Panc1 (cell line): ENCODE results near the gene AADACL2. TPM values are rescaled to one million over a fixed set of nuclear protein-coding genes. Genes with fewer than 3 reads are reported as not detected.

Experiments
- ATAC-seq: fragments of 200-7000 bp; cut with Tn5 transposase; 2 replicates; pipeline ENCODE4 v1.9.1; 2020; ENCODE audit warnings: mild to moderate bottlenecking, moderate library complexity
- BruUV-seq: library from RNA; stranded (reverse); fragments of 400-500 nt; replicated peaks from 2 replicates; lab custom pipeline; 2021; lab: Mats Ljungman, UMichigan
- CTCF ChIA-PET: fragments of 300-600 bp; sonication (Branson Sonifier 250); formaldehyde crosslinking; loops from one replicate; lab custom pipeline; 2022; ENCODE audit warnings: antibody characterized with exemption; lab: Charles Lee
- POLR2A ChIA-PET: fragments of 300-600 bp; sonication (Branson Sonifier 250); formaldehyde crosslinking; loops from one replicate; lab custom pipeline; 2022; ENCODE audit warnings: antibody characterized with exemption; lab: Charles Lee
- DNase-seq: peaks from one replicate; pipeline ENCODE4 v3.0.0-alpha.2; 2010; ENCODE audit warnings: low read depth, low spot score
- H3K27ac ChIP-seq: 2 replicates; pipeline ENCODE4 v1.5.1; 2011; ENCODE audit warnings: mild to moderate bottlenecking, low read length, inconsistent platforms
- H3K27me3 ChIP-seq: fragments of 200-500 bp; sonication (Bioruptor generic); 2 replicates; pipeline ENCODE4 v1.6.0; 2014; ENCODE audit warnings: low read length, inconsistent platforms; ENCODE audit not compliant: control insufficient read depth, insufficient read depth
- H3K36me3 ChIP-seq: fragments of 200-500 bp; sonication (Bioruptor generic); 2 replicates; pipeline ENCODE4 v1.5.1; 2014; ENCODE audit warnings: inconsistent platforms, mild to moderate bottlenecking, low read length, moderate library complexity; ENCODE audit not compliant: control insufficient read depth, insufficient read depth
- H3K4me1 ChIP-seq: 2 replicates; pipeline ENCODE4 v1.5.1; 2011; ENCODE audit warnings: inconsistent platforms, mild to moderate bottlenecking, low read length, moderate library complexity; ENCODE audit not compliant: control insufficient read depth, insufficient read depth
- H3K4me3 ChIP-seq, 2 experiments: 2 replicates each; pipeline ENCODE4 v1.5.1; 2011 to 2012; ENCODE audit warnings: low read depth in 2 of 2, low read length in 2 of 2, mild to moderate bottlenecking in 2 of 2, inconsistent platforms in 1 of 2, moderate library complexity in 1 of 2
- H3K9me3 ChIP-seq: fragments of 200-500 bp; sonication (Bioruptor generic); 2 replicates; pipeline ENCODE4 v1.5.1; 2014; ENCODE audit warnings: low read depth, mild to moderate bottlenecking, inconsistent platforms, low read length, moderate library complexity; ENCODE audit not compliant: control insufficient read depth, insufficient read depth
- POLR2AphosphoS5 ChIP-seq: IDR thresholded peaks from 2 replicates; pipeline ENCODE4 v1.6.1; 2012; ENCODE audit warnings: mild to moderate bottlenecking, low read depth, low read length, moderate library complexity
- SIN3A ChIP-seq: IDR thresholded peaks from 2 replicates; pipeline ENCODE4 v1.6.1; 2012; ENCODE audit warnings: low read depth, mild to moderate bottlenecking, low read length, moderate library complexity, borderline replicate concordance; ENCODE audit not compliant: insufficient read depth
- TCF7L2 ChIP-seq: IDR thresholded peaks from 2 replicates; pipeline ENCODE4 v1.6.1; 2011; ENCODE audit warnings: mild to moderate bottlenecking, low read depth, low read length, inconsistent platforms
- in situ Hi-C: cut with HindIII; loops from 2 replicates; pipeline ENCODE4 v1.10.0; 2016; ENCODE audit warnings: low sequenced_read_pairs, low pct_unique_long_range_greater_than_20kb
- intact Hi-C: fragments of 100-400 bp; cut with micrococcal nuclease; formaldehyde crosslinking; loops from one replicate; pipeline ENCODE4 v1.10.0; 2022; ENCODE audit not compliant: unreplicated experiment
- total RNA-seq: library from RNA; stranded (reverse); gene quantifications from one replicate; pipeline ENCODE4 v1.2.1, GENCODE V29; 2021; ENCODE audit not compliant: unreplicated experiment
- TF ChIP-seq, protein P1 (sequence below), 2 experiments: IDR thresholded peaks; 2 replicates each; pipeline ENCODE4 v1.6.1; 2011 to 2012; ENCODE audit warnings: low read depth in 2 of 2, control low read depth in 1 of 2, low read length in 1 of 2, mild to moderate bottlenecking in 1 of 2, moderate library complexity in 1 of 2; ENCODE audit not compliant: insufficient read depth in 1 of 2
- TF ChIP-seq, protein P2 (sequence below): fragments of 450-650 bp; IDR thresholded peaks from 2 replicates; pipeline ENCODE4 v1.5.1; 2017; ENCODE audit warnings: mild to moderate bottlenecking

Gene AADACL2
- total RNA-seq, 1 experiment from 2014 or later = not detected

DNA sequence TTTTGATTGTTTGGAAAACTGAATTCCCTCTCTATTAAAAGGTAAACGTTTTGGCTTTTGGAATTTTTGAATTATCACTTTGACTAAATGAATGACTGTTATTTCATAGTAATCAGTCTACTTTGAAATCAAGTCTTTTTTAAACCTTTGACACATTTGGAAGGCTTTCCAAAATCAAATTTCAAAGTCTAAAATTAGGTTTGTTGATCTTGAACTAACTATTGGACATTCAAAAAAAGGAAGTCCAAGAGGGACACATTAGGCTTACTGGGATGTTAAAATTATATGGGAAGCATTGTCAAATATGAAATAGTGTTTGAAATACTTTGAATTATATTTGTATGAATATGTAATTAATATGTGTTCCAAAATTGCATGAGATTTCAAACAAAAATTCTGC lies 45.2 kb upstream of the AADACL2 start:
- intact Hi-C loops (no loop called here), in situ Hi-C loops (no loop called here)
- Histone ChIP-seq H3K27me3 (no peaks in the 10 kb centered on the region), H3K4me1 (no peaks in the 10 kb centered on the region), H3K4me3 (no peak overlapping the region), H3K27ac (no peak overlapping the region), H3K36me3 (no peaks in the 10 kb centered on the region), H3K9me3 (no peaks in the 10 kb centered on the region)
- TF ChIP-seq, protein P1, sequence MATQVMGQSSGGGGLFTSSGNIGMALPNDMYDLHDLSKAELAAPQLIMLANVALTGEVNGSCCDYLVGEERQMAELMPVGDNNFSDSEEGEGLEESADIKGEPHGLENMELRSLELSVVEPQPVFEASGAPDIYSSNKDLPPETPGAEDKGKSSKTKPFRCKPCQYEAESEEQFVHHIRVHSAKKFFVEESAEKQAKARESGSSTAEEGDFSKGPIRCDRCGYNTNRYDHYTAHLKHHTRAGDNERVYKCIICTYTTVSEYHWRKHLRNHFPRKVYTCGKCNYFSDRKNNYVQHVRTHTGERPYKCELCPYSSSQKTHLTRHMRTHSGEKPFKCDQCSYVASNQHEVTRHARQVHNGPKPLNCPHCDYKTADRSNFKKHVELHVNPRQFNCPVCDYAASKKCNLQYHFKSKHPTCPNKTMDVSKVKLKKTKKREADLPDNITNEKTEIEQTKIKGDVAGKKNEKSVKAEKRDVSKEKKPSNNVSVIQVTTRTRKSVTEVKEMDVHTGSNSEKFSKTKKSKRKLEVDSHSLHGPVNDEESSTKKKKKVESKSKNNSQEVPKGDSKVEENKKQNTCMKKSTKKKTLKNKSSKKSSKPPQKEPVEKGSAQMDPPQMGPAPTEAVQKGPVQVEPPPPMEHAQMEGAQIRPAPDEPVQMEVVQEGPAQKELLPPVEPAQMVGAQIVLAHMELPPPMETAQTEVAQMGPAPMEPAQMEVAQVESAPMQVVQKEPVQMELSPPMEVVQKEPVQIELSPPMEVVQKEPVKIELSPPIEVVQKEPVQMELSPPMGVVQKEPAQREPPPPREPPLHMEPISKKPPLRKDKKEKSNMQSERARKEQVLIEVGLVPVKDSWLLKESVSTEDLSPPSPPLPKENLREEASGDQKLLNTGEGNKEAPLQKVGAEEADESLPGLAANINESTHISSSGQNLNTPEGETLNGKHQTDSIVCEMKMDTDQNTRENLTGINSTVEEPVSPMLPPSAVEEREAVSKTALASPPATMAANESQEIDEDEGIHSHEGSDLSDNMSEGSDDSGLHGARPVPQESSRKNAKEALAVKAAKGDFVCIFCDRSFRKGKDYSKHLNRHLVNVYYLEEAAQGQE (IDR thresholded peaks at IDR 0.05; ENCODE audit: insufficient read depth in 1 of 2, low read depth in 2 of 2, low read length in 1 of 2) = no peak
- TF ChIP-seq, protein P2, sequence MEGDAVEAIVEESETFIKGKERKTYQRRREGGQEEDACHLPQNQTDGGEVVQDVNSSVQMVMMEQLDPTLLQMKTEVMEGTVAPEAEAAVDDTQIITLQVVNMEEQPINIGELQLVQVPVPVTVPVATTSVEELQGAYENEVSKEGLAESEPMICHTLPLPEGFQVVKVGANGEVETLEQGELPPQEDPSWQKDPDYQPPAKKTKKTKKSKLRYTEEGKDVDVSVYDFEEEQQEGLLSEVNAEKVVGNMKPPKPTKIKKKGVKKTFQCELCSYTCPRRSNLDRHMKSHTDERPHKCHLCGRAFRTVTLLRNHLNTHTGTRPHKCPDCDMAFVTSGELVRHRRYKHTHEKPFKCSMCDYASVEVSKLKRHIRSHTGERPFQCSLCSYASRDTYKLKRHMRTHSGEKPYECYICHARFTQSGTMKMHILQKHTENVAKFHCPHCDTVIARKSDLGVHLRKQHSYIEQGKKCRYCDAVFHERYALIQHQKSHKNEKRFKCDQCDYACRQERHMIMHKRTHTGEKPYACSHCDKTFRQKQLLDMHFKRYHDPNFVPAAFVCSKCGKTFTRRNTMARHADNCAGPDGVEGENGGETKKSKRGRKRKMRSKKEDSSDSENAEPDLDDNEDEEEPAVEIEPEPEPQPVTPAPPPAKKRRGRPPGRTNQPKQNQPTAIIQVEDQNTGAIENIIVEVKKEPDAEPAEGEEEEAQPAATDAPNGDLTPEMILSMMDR = no peak
- no peak for TF ChIP-seq TCF7L2
- no peak for TF ChIP-seq POLR2AphosphoS5
- TF ChIP-seq SIN3A = no peak
- no TSS peak for BruUV-seq
- CTCF ChIA-PET = no interaction called here
- no peak for ATAC-seq
- DNase-seq = no peak
- POLR2A ChIA-PET = no interaction called here

DNA sequence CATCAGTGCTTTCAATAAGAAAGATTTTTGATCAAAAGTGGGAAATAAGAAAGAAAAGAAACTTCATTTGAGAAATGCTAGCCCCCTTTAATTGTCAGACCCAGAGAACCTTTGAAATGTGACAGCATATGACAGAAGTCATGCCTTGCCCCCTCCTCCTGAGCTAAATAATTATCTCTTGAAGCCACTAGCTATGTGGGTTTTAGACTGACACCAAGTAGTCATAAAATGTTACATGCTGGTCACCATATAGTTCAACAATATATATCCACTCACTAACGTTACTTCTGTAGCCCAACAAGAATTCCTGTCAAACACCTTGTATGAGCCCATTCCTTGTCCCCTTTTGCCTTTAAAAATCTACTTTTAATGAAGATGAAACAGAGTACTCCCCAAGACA lies 43.1 kb upstream of the AADACL2 start:
- no peak overlapping the region for H3K27ac ChIP-seq
- no peaks in the 10 kb centered on the region for H3K27me3 ChIP-seq
- in situ Hi-C loops (no loop called here), intact Hi-C loops (no loop called here)
- ATAC-seq (no peak), DNase-seq (no peak)
- TF ChIP-seq, protein P2 = no peak
- TF ChIP-seq POLR2AphosphoS5 = no peak
- H3K36me3 ChIP-seq = no peaks in the 10 kb centered on the region
- no peak overlapping the region for H3K4me3 ChIP-seq
- no peaks in the 10 kb centered on the region for H3K9me3 ChIP-seq
- ChIA-PET CTCF (no interaction called here), POLR2A (no interaction called here)
- no TSS peak for BruUV-seq
- no peaks in the 10 kb centered on the region for H3K4me1 ChIP-seq

GRCh38 chr3:151697496-151697895 lies 36.2 kb upstream of the AADACL2 start:
- TF ChIP-seq POLR2AphosphoS5 (no peak), SIN3A (no peak), TCF7L2 (no peak)
- TF ChIP-seq, protein P1 (IDR thresholded peaks at IDR 0.05; ENCODE audit: insufficient read depth in 1 of 2, low read depth in 2 of 2, low read length in 1 of 2) = no peak
- TF ChIP-seq, protein P2 = no peak
- H3K27me3 ChIP-seq = no peaks in the 10 kb centered on the region
- BruUV-seq = no TSS peak
- ATAC-seq = no peak
- intact Hi-C loops = no loop called here
- in situ Hi-C loops = no loop called here
- H3K36me3 ChIP-seq = no peaks in the 10 kb centered on the region
- DNase-seq = no peak
- peaks cover 2% of the 10 kb centered on the region; the same call in 1 of the 2 replicates for H3K9me3 ChIP-seq
- H3K4me3 ChIP-seq = no peak overlapping the region
- ChIA-PET CTCF (no interaction called here), POLR2A (no interaction called here)
- H3K4me1 ChIP-seq = no peaks in the 10 kb centered on the region
- H3K27ac ChIP-seq = no peak overlapping the region
